Superior temporal gyrus (tissue), 1 donor: ENCODE results near the gene VAV3.

Experiments
- DNase-seq: peaks from one replicate; pipeline ENCODE4 v3.0.0-alpha.2; 2016; ENCODE audit errors: extremely low spot score

The VAV3 gene

GRCh38 chr1:107649023-107649422 lies 316.0 kb downstream of the VAV3 start:
- DNase-seq = no peak

DNA sequence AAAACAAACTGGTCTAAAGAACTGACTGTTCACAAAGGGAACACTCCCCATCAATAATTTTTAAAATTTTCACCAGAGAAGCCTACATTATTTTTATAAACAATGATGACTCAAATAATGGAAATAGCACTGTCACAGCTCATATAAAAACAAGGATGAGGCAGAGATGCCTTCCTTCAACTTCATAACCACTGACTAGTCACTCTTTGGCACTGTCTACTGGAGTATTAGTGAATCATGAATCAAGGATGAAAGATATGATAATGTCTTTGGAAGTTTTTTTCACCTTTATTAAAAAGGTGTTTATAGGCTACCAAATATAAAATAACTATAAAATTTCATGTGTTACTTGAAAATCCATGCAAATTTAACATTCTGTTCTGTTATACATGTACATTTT lies 316.9 kb downstream of the VAV3 start:
- DNase-seq = no peak

DNA sequence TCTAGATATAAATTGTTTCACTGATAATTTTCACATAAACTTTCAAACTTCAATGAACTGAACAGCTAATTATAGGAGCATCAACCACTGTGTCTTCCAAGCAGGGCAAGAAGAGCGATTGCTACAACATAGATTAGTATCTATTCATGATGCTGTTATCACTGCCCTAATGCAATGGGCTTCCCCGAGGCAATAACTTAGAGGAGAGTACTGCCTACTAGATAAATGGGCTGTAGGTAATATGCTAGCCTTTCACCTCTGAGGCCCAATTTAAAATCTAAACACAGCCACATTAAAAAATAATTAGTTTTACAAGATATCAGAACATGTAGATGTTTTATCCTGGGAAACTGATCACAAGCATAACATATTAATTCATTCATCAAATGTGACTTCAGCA lies 318.0 kb downstream of the VAV3 start:
- no peak for DNase-seq

GRCh38 chr1:107643766-107644165 lies 321.2 kb downstream of the VAV3 start:
- no peak for DNase-seq

DNA sequence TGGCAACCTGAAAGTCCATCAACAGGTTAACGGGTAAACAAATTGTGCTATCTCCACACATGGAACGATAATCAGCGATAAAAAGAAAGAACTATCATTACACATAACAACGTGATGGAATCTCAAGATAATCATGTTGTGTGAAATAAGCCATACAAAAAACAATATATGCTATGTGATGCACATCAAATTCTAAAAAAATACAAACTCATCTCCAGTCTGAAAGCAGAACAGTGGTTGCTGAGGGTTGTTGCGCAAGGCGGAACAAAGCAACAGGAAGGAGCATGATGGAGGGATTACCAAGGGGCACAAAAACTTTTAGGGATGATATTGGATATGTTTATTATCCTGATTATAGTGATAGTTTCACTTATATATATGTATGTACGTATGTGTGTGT lies 324.8 kb downstream of the VAV3 start:
- no peak for DNase-seq

DNA sequence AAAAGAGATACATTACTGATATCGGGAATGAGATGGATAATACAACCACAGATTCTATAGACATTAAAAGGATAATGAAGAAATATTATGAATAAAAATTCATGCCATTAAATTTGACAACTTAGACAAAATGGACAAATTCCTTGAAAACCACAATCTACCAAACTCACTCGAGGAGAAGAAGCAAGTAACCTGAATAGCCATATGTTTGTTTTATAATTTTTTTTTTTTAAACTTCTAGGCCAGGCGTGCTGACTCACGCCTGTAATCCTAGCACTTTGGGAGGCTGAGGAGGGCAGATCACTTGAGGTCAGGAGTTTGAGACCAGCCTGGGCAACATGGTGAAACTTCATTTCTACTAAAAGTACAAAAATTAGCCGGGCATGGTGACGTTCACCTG lies 327.9 kb downstream of the VAV3 start:
- no peak for DNase-seq

GRCh38 chr1:107633596-107633995 lies 331.4 kb downstream of the VAV3 start:
- DNase-seq = no peak

- DNase-seq = no peak
Measured at GRCh38 chr1:107626073-107626796, 338.7 kb downstream of the VAV3 start.

DNA sequence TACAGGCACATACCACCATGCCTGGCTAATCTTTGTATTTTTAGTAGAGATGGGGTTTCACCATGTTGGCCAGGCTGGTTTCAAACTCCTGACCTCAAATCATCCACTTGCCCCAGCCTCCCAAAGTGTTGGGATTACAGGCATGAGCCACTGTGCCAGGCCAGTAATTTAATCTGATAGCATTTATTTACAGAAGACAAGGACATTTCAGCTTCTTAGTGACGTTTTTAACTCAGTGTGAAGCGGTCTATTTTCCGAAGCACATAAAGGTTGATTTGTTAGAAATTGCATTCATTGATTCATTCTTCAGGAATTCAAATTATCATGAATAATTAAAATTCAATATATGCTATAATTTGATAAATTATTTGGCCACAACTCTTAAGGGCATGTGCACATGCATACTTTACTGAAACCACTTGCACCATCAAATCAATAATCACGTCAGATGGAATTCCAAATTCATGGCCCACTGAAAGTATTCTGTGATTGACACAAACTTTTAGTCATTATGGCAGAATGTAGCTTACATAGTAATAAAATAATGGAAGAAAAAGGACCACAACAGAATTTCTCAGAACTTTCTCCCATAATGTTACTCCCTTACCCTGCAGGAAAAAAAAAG lies 339.5 kb downstream of the VAV3 start:
- DNase-seq = no peak

- no peak for DNase-seq
Measured at GRCh38 chr1:107623431-107623830, 341.5 kb downstream of the VAV3 start.

DNA sequence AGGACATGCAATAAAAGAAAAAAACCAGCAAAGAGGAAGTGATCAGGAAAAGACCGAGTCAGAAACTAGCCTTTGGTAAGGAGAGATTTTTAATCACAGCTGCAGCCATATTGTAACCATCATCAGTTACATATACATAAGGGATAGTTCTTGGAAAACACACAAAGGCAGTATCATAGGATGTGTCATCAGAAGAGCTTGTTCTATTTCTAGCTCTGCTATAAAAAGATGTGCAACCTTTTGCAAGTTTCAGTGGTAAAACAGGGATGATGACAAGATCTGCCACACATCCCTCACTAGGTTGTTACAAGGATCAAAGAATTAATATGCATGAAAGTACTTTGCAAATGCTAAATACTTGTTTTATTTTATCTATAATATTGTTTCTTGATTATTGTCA lies 342.0 kb downstream of the VAV3 start:
- peak; percentile 61 for DNase-seq

DNA sequence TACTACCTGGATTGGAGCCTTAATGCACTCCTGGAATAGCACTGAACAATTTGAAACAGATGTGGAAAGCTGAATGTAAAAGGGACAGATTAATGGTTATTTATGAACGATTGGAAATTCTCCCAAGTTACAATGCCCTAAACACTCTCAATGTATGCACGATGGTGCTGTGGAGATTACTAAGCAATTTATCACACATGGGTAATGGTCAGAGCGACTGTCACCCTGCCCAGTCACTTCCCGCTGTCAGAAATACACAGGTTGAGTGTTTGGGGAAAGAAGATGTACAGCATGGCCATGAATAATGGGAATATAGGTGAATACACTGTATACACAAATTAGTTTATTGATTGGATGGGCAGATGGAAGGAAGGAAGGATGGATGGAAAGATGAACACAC lies 342.4 kb downstream of the VAV3 start:
- DNase-seq = no peak

- no peak for DNase-seq
Measured at GRCh38 chr1:107620753-107621152, 344.2 kb downstream of the VAV3 start.

DNA sequence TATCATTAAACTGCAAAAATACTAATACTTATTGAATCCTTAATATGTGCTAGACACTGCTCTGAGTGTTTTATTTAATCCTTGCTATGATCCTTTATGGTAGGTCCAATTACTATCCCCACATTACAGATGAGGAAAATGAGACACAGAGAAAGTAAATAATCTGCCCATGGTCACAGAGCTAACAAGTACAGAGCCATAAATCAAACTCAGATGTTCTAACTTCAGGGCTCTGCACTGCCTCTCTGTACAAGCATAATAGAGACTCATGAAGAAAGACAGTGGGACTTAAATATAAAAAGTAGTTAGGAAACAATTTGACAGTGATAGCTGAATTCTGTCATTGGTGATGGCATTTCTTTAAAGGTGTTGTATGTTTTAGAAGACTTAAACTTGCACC lies 346.4 kb downstream of the VAV3 start:
- DNase-seq = no peak

DNA sequence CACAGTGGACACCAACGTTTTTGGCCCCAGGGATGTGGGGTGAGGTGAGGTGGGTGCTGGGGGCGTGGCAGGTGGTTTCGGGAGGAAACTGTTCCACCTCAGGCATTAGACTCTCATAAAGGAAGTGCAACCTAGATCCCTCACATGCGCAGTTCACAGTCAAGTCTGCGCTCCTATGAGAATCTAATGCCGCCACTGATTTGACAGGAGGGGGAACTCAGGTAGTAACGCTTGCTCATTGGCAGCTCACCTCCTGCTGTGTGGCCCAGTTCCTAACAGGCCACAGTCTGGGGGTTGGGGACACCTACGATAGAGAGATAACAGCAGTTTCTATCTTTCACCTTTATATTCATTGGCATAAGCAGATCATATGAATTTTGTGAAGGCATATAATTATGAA lies 347.1 kb downstream of the VAV3 start:
- DNase-seq = no peak

GRCh38 chr1:107617456-107617855 lies 347.5 kb downstream of the VAV3 start:
- DNase-seq = no peak

GRCh38 chr1:107609808-107610207 lies 355.2 kb downstream of the VAV3 start:
- no peak for DNase-seq

GRCh38 chr1:107604825-107605224 lies 360.2 kb downstream of the VAV3 start:
- no peak for DNase-seq

GRCh38 chr1:107600607-107601160 lies 364.3 kb downstream of the VAV3 start:
- no peak for DNase-seq

- DNase-seq = no peak
Measured at GRCh38 chr1:107599220-107599619, 365.8 kb downstream of the VAV3 start.

DNA sequence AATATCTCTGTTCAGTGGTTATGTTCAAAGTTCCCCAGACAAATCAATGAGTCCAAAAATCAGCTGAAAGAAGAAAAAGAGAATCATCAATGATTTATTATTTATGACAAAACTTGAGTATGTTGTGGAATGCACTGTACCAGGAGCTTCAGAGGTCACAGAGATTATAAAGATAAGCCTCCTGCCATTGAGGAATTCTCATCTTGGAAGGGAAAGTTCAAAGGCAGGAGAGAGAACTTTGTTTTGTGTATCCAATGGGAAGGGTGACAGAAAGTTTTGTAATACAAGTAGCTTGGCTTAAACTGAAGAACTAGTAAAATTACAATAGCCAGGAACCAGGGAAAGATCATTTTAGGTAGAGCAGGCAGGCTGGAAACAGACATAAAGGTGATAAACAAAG lies 367.7 kb downstream of the VAV3 start:
- DNase-seq = no peak

- DNase-seq = no peak
Measured at GRCh38 chr1:107594536-107594935, 370.4 kb downstream of the VAV3 start.

DNA sequence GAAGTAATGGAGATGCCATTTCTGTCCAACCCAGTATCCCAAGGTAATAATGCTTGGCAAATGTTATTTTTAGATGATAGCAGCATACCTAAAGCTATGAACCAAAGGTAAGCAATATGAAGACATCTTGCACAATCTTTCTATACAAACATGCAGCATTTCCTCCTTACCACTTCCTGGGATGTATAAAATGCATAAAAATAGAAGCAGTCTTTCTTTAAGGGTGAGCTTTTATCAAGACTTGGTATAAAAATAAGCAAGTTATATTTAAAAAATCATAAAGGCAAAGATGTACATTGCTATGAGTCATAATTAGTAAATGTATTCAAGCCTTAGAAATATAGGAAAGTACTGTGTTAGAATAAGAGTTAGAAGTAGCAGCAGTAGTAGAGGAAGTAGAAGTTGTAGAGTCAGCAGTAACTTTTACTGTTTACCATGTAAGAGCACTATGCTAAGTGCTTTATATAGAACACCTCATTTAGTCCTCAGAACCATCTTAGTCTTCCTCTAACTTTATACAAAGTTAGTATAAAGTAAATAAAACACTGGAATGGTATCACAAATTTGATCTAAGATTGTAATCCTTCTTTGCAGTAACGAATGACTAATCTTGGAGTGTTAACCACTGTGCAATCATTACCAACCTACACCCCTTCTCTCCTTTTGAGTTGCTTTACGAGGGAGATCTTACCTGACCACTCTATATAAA lies 371.3 kb downstream of the VAV3 start:
- DNase-seq = no peak
